Tibial artery (tissue), 4 donors: ENCODE measurements around the gene HOXB3.

Experiments
- DNase-seq, 2 donors: peaks; one replicate each; pipeline ENCODE4 v3.0.0-alpha.2; 2019
- H3K27ac ChIP-seq, 2 donors: fragments of 200-600 bp; sonication (generic) in 1 of 2; 1 replicate in 1 of 2; 2 replicates in 1 of 2; pipeline ENCODE4 v1.5.1; 2018 to 2019; ENCODE audit warnings: mild to moderate bottlenecking in 1 of 2
- H3K27me3 ChIP-seq, 2 donors: fragments of 200-600 bp; sonication (generic) in 1 of 2; one replicate each; pipeline versions ENCODE4 v1.5.1 to v1.6.0; 2016 to 2019
- H3K36me3 ChIP-seq, 3 donors: fragments of 200-600 bp; sonication (generic) in 2 of 3; one replicate each; pipeline ENCODE4 v1.5.1; 2016 to 2019; ENCODE audit warnings: mild to moderate bottlenecking in 2 of 3
- H3K4me1 ChIP-seq, 4 donors: fragments of 200-600 bp; sonication (generic) in 2 of 4; 1 replicate in 3 of 4; 2 replicates in 1 of 4; pipeline ENCODE4 v1.5.1; 2016 to 2019
- H3K4me3 ChIP-seq, 2 donors: fragments of 200-600 bp; sonication (generic) in 1 of 2; 1 replicate in 1 of 2; 2 replicates in 1 of 2; pipeline ENCODE4 v1.5.1; 2018 to 2019; ENCODE audit warnings: mild to moderate bottlenecking in 2 of 2
- H3K9me3 ChIP-seq, 3 donors: fragments of 200-600 bp; sonication (generic) in 1 of 3; one replicate each; pipeline ENCODE4 v1.5.1; 2016 to 2019
- CTCF ChIP-seq, 2 experiments: fragments of 200-600 bp in 1 of 2; fragments of 450-650 bp in 1 of 2; IDR thresholded peaks; one replicate each; pipeline ENCODE4 v1.5.1; 2017 to 2019; ENCODE audit warnings: antibody characterized with exemption in 2 of 2, mild to moderate bottlenecking in 1 of 2, moderate library complexity in 1 of 2
- intact Hi-C: fragments of 100-400 bp; cut with DNase I; formaldehyde crosslinking; loops from one replicate; pipeline ENCODE4 v1.15.0; 2023; ENCODE audit warnings: low total_unique reads

The HOXB3 gene

GRCh38 chr17:48559840-48560817 is 29.9 kb downstream of the HOXB3 start:
- no peak for TF ChIP-seq CTCF (IDR thresholded peaks at IDR 0.05)
- DNase-seq, result no peak
- no peak overlapping the region for H3K27ac ChIP-seq
- H3K27me3 ChIP-seq, result peaks cover 0 to 7% of the 10 kb centered on the region in 2 donors
- H3K9me3 ChIP-seq, result no peaks in the 10 kb centered on the region
- intact Hi-C loops, result no loop called here
- no peak overlapping the region for H3K4me3 ChIP-seq
- H3K36me3 ChIP-seq, result no peaks in the 10 kb centered on the region
- H3K4me1 ChIP-seq, result peaks cover 0 to 38% (median 26%) of the 10 kb centered on the region in 4 donors

- Histone ChIP-seq H3K4me1 (peaks cover 0 to 42% (median 22%) of the 10 kb centered on the region in 4 donors), H3K36me3 (no peaks in the 10 kb centered on the region), H3K9me3 (no peaks in the 10 kb centered on the region), H3K27ac (no peak overlapping the region), H3K4me3 (no peak overlapping the region), H3K27me3 (peaks cover 0 to 6% of the 10 kb centered on the region in 2 donors)
- intact Hi-C loops, result no loop called here
- no peak for DNase-seq
- TF ChIP-seq CTCF (IDR thresholded peaks at IDR 0.05), result no peak
These were observed 30.8 kb downstream of the HOXB3 start for GRCh38 chr17:48559122-48559839.

- no peak for TF ChIP-seq CTCF (IDR thresholded peaks at IDR 0.05)
- H3K27me3 ChIP-seq, result peaks cover 0 to 1% of the 10 kb centered on the region in 2 donors
- H3K36me3 ChIP-seq, result no peaks in the 10 kb centered on the region
- H3K27ac ChIP-seq, result peak overlapping the region in 1 of 2 donors; percentile 88
- H3K9me3 ChIP-seq, result no peaks in the 10 kb centered on the region
- intact Hi-C loops, result no loop called here
- peaks cover 0 to 41% (median 17%) of the 10 kb centered on the region in 4 donors for H3K4me1 ChIP-seq
- no peak overlapping the region for H3K4me3 ChIP-seq
- DNase-seq, result no peak
These were observed 31.3 kb downstream of the HOXB3 start for GRCh38 chr17:48558831-48559121.

GRCh38 chr17:48558057-48558830 is 31.8 kb downstream of the HOXB3 start:
- no peaks in the 10 kb centered on the region for H3K27me3 ChIP-seq
- TF ChIP-seq CTCF (IDR thresholded peaks at IDR 0.05), result no peak
- H3K9me3 ChIP-seq, result no peaks in the 10 kb centered on the region
- H3K4me1 ChIP-seq, result peaks cover 0 to 37% (median 15%) of the 10 kb centered on the region in 4 donors
- no peak overlapping the region for H3K4me3 ChIP-seq
- no peaks in the 10 kb centered on the region for H3K36me3 ChIP-seq
- H3K27ac ChIP-seq, result peak overlapping the region in 1 of 2 donors; percentile 88
- intact Hi-C loops, result no loop called here
- no peak for DNase-seq

- DNase-seq, result no peak
- H3K4me1 ChIP-seq, result peaks cover 0 to 43% (median 15%) of the 10 kb centered on the region in 4 donors
- H3K27me3 ChIP-seq, result no peaks in the 10 kb centered on the region
- no peak overlapping the region for H3K4me3 ChIP-seq
- H3K27ac ChIP-seq, result peak overlapping the region in 1 of 2 donors; percentile 88
- no peaks in the 10 kb centered on the region for H3K9me3 ChIP-seq
- intact Hi-C loops, result no loop called here
- no peaks in the 10 kb centered on the region for H3K36me3 ChIP-seq
- TF ChIP-seq CTCF (IDR thresholded peaks at IDR 0.05), result no peak
These were observed 33.3 kb downstream of the HOXB3 start for GRCh38 chr17:48556576-48557401.
